HG03095 (cell line): ENCODE results near the gene CEACAM3.
"Not testable (repeated sequence)": the region's sequence is repeated elsewhere in the genome, so short reads cannot be mapped to it uniquely, and the experiment has no call there.

ENCODE experiments used
- ATAC-seq: cut with Tn5 transposase; IDR thresholded peaks from one replicate; pipeline ENCODE4 v1.9.1; 2021; ENCODE audit warnings: moderate library complexity; ENCODE audit not compliant: unreplicated experiment

CEACAM3 gene

DNA sequence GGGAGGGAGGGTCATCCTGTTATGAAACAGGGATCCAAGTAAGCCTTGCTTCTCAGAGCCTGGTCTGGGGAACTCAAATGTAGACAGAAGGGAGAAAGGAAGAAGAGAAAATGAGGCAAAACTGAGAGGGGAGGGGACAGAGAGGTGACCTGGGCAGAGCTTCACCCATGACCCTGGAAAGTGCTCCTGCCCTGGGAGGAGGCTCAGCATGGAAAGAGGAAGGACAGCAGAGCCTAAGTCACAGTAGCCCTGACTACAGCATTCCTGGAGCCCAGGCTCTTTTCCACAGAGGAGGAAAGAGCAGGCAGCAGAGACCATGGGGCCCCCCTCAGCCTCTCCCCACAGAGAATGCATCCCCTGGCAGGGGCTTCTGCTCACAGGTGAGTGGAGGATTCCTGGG lies at the start of gene CEACAM3:
Gene CEACAM3 (plus strand): TSS at position 226 of the 400 bp plus-strand sequence. CDS start 91 bp downstream, at position 317.
- no peak for ATAC-seq

DNA sequence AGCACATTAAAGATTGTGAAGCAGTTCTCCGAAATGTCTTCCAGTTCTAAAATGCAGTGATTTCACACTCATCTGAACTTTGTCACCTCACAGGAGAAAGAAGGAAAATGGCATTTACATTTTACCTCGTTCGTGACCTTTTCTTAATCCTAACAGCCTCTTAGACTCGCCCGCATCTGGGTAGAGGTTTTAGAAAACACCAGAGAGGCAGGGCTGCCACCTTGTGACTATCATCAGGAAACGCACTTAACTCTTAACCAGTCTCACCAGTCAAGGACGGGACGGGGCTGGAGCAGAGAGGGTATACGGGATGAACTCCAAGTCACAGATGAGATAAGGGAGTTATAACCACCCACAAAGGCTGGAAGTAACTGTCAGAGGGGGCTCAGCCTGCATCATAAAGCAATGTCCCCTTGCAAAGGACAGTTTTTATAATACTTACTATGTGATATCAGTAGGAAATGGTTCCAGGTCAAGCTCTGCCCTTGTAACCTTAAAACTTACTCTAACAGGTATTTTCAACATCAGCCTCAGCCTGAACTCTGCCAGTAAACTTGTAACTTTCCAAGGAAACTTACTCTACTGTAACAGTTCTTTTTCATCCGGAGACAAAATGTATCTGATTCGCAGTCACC lies 49.7 kb upstream of the CEACAM3 start:
- no peak for ATAC-seq

DNA sequence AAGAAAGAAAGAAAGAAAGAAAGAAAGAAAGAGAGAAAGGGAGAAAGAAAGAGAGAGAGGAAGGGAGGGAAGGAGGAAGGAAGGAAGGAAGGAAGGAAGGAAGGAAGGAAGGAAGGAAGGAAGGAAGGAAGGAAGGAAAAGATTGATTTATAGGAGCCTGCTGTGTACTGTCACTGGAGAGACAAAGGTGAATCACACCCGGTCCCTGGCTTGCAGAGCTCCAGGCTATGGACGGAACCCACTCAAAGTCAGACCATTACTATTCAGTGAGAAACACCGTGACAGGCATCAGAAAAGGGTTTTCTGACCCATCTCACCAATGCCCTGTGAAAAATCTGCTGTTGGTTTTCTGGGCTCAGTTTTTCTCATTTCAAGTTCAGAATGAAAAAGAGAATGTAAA lies 48.4 kb upstream of the CEACAM3 start:
- ATAC-seq: no peak

DNA sequence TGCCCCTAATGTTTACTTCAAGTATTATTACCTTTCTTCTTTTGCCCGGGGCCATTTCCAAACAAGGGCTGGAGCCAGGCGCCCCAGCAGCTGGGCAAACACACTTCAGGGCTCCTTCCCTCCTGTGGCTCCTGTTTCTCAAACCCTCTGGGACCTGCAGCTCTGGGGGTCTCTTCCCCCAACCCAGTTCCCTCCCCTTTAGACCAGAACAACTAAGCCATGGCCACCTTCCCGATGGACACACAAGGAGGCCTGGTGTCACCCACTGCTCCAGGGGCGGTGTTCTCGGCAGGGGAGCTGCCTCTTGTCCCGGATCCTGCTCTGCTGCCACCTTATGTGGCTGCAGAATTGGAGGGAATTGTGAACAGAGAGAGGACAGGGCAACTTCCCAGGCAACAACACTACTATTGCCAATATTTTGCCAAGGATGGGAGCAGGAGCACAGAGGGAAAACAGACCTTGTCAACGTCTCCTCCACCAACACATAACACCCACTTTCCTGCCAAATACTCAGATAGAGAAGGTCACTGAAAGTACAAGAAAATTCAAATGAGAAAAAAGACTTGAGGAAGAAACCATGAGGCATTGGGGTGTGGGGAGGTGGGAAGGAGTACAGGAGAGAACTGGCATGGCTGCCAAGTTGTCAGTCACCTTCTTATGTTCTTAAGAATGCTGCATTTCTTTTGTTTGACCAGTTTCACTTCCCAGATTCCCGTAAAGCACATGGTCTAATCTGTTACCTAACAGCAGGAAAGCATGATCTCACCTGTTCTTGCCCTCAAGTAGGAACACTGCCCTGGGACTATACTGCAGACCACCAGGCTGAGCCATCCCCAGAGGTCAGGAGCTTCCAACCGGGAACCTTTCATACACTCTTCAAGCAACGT lies 45.9 kb upstream of the CEACAM3 start:
- not testable (repeated sequence) for ATAC-seq

DNA sequence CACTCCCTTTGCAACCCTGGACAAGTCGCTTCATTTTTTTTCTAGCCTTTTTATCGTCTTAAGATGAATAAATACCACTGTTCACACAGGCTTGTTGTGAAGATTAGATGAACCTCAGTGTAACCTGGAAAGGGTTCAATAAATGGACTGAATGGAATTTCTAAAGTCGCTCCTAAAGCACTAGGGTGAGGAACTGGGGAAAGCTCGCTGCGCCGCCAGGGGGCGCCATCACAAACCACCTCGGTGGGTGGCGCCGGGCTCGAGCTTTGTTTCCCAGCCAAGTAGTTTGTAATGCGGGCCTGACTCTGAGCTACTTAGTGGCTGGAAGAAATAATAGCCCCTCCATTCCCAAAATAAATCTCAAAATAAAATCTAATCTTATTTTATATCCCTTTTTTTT lies 43.2 kb upstream of the CEACAM3 start:
- no peak for ATAC-seq

DNA sequence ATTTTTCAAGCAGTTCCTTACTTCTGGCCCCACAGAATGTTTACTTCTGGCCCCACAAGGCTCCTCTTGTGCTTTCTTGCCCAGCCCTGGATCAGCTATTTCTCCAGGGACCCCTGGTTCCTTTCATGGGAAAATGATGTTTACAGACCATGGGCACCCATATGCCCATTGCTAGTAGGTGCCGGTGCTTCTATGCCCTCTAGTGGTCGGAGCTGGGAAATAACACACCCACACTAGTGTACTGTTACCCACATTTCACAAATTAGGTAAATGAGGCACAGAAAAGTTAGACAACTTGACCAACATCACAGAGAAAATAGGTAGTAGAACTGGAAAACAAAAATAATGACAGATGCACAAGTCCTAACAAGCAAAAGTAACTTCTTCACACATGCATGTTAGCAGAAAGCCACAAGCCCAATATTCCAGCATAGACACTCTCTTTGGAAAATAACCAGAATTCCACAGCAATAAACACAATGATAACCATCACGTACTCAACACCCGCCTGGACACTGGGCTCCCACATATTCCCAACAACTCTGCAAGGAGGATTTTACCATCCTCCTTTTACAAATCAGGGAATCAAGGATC lies 42.4 kb upstream of the CEACAM3 start:
- no peak for ATAC-seq

DNA sequence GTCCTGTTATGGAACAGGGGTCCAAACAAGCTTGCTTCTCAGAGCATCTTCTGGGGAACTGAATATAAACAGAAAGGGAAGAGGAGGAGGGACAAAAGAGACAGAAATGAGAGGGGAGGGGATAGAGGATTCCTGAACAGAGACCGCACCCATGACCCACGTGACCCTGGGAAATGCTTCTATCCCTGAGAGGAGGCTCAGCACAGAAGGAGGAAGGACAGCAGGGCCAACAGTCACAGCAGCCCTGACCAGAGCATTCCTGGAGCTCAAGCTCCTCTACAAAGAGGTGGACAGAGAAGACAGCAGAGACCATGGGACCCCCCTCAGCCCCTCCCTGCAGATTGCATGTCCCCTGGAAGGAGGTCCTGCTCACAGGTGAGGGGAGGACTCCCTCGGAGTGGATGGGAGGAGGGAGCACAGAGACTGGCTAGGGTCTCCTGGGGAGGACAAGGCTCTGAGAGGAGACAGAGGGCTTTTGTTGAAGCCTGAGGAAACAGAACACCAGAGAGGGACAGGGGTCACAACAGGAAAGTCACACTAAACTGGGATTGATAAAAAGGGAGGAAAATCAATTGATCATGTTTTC lies 41.0 kb upstream of the CEACAM3 start, which contains the start of gene CEACAM6:
Gene CEACAM6 (plus strand): TSS at position 203 of the 586 bp plus-strand sequence. CDS start 109 bp downstream, at position 312.
- ATAC-seq: no peak

DNA sequence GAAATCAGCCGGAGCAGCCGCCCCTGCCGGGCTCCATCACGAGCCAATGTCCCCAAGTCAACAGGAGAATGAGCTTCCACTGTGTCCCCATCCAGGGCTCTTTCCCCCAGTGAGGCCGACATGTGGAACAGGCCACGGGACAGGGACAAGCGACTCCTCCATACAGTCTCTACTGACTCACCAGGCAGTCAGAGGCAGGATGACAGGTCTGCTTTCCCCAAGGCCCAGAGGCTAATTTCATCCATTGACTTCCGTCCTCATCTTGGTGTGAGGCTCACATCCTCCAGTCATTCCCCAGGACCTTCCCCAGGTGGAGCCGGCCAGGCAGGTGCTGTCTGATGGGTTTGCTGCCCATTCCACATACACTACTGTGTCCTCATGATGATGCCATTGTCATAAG lies 37.5 kb upstream of the CEACAM3 start:
- no peak for ATAC-seq

DNA sequence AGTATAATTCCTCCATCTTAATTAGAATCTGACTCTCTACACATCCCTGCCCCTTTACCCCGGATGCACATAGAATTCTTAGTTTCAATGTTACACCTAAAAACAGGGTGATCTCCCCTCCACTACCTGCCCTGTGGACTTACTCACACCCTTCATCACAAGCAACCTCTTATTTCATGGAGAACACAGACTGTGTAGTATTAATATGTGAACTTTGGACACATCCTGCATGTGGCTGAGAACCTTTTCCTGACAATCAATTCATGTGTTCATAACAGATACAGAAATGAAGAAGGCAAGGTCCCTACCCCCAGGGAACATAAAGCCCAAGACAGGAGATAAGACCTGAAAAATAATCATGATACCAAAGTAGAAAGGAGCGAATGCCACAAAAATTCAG lies 29.3 kb upstream of the CEACAM3 start:
- ATAC-seq: no peak

DNA sequence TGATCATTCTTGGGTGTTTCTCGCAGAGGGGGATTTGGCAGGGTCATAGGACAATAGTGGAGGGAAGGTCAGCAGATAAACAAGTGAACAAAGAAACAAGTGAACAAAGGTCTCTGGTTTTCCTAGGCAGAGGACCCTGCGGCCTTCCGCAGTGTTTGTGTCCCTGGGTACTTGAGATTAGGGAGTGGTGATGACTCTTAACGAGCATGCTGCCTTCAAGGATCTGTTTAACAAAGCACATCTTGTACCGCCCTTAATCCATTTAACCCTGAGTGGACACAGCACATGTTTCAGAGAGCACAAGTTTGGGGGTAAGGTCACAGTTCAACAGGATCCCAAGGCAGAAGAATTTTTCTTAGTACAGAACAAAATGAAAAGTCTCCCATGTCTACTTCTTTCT lies 28.3 kb upstream of the CEACAM3 start:
- ATAC-seq: not testable (repeated sequence)

DNA sequence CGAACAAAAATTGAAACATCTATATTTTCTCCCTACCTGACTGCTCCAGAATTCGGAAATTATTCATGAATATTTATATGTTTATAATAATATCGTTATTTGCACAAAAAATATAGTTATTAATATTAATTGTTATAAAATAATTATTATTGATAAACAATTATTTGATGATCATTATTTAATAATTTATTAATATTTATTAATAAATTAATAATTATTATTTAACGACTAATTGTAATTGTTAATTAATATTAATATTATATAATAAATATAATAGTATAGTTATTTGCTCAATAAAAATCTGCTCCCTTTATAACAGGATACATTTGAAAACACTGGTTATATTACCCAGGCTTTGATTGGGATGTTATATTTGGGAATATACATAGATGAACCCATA lies 26.8 kb upstream of the CEACAM3 start:
- ATAC-seq: no peak

DNA sequence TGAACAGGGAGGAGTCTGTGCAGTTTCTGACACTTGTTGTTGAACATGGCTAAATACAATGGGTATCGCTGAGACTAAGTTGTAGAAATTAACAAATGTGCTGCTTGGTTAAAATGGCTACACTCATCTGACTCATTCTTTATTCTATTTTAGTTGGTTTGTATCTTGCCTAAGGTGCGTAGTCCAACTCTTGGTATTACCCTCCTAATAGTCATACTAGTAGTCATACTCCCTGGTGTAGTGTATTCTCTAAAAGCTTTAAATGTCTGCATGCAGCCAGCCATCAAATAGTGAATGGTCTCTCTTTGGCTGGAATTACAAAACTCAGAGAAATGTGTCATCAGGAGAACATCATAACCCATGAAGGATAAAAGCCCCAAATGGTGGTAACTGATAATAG lies 25.0 kb upstream of the CEACAM3 start:
- no peak for ATAC-seq

DNA sequence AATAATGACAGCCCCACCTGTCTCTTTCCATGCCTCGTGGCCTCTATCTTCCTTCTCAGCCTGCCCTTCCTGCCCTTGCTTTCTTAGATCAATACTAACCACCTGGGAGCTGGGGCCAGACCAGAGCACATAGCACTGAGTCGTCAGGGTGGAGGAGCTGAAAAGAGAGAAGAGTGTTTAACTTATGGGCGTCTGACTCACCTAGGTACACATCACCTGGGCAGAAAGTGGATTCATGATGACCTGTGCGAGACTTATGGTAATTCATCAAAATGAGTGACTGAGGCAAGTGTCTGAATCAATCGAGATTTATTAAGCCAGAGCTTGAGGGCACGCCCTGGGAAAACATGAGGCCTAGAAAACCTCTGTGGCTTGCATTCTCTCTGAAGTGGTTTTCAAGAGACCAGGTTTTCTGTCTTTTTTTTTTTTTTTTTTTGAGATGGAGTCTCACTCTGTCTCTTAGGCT lies 21.8 kb upstream of the CEACAM3 start:
- no peak for ATAC-seq

DNA sequence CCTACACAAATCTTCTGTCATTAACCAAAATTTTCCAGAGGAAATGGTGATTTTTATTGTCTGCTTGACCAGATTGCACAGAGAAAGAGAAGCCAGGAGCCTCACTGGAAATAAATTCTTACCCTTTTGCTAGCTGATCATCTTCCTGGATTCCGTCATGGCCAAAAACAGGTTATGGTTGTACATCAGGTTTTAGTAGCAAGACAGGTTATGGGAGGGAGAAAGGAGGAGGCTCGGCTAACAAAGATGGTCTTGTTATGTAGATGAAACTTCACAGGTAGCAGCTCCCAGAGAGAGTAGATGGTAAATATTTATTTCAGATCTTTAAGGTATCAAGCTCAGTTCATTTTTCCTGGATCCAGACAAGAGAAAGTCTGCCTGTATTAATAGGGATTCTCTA lies 19.7 kb upstream of the CEACAM3 start:
- no peak for ATAC-seq

DNA sequence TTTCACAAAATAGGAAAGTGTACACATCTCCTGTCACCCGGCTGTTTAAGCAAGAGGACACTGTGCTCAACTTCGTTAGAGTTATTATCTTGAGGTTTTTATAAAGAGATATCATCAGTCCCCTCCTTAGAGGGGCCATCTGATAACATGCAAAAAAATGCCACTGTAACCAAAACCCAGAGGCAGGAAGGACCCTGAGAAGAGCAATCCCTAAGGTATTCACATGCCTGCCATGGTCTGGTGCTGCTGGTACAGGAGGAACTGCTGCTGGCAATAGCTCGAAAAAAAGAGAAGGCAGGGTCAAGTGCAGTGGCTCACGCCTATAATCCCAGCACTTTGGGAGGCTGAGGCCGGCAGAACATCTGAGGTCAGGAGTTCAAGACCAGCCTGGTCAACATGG lies 12.8 kb upstream of the CEACAM3 start:
- ATAC-seq: no peak

DNA sequence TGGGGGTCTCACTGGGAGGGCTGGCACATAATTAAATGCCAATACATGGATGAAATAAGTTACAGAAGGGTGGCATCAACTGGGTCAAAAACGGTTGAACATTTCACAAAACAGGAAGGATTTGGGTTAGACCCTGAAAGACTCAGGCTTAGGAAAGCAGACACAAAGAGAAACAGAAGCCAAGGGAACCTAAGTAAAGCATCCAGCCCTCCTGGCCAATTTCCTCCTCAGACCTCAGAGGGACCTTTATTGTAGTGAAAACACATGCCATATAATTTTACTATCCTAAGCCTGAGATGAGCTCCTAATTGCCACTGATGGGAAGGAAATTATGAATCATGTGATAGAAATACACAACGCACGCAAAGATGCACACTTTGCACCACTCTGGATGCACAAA lies 12.1 kb upstream of the CEACAM3 start:
- no peak for ATAC-seq

DNA sequence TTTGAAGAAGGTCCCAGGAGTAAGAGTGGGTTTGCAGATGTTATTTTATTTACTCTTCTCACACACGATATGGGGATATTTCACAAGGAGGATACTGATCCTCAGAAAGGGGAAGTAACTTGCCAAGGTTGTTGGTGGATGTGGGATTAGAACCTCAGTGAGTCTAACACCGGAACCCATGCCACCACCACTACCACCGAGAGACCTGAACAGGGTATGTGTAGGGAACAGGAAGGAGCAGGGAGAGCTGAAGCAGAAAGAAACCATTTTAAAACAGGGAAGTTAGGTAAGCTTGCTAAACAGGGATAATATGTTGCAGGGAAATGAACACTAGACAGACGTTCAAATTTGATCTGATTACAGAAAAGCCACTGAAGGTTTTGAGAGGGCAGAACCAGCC lies 11.6 kb upstream of the CEACAM3 start:
- no peak for ATAC-seq

DNA sequence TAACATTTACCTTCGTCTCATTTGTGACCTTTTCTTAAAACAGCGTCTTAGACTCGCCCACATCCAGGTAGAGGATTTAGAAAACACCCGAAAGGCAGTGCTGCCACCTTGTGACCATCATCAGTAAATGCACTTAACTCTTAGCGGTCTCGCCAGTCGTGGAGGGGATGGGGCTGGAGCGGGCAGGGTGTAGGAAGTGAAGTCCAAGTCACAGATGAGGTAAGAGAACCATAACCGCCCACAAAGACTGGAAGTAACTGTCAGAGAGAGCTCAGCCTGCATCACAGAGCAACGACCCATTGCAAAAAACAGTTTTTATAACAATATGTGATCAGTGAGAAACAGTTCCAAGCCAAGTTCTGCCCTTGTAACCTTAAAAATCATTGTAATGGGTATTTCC lies 10.7 kb upstream of the CEACAM3 start:
- no peak for ATAC-seq

DNA sequence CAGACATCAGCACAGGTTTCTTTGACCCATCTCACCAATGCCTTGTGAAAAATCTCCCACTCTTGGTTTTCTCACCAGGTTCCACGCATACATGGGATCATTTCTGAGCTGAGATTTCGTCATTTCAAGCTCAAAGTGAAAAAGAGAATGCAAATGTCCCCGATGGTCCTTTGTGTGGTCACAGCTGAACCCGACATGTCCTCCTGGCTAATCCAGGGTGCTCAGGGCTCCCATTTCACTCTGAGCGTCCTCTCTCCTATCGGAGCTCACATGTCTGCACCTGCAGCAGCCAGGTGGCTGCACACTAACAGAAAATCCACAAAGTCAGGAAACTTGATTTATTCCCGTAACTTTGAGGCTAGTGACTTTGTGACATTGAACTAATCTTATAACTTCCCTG lies 9.3 kb upstream of the CEACAM3 start:
- ATAC-seq: no peak

DNA sequence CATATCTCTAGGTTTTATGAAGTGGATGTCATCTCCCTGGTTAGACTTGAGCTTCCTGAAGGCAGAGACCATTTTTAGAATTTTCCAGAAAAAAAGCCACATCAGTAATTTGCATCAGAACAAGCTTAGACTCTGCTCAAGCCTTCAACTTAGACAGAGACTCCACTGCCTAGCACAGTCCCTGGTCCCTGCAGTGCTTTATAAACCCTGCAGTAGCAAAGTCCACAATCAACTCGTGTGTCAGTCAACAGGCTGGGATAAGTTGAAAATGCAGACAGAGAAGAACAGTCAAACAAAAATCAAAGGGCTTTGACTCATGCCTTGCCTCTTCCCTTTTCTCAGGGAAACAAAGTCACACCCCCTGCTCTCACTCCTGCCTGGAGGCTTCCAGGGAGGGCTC lies 7.9 kb upstream of the CEACAM3 start:
- ATAC-seq: not testable (repeated sequence)

DNA sequence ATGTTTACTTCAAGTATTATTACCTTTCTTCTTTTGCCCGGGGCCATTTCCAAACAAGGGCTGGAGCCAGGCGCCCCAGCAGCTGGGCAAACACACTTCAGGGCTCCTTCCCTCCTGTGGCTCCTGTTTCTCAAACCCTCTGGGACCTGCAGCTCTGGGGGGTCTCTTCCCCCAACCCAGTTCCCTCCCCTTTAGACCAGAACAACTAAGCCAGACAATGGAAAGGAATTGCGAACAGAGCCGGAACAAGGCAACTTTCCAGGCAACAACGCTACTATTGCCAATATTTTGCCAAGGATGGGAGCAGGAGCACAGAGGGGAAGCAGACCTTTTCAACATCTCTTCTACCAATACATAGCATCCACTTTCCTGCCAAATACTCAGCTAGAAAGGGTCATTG lies 7.3 kb upstream of the CEACAM3 start:
- ATAC-seq: not testable (repeated sequence)
